Suprapubic skin (tissue), 3 donors: ENCODE measurements around the gene UBC.

ENCODE experiments used
- POLR2AphosphoS5 ChIP-seq, 3 donors: sonication (generic); formaldehyde crosslinking; IDR thresholded peaks; one replicate each; pipeline ENCODE4 v1.6.1; 2017; ENCODE audit warnings: antibody characterized with exemption in 3 of 3
- TF ChIP-seq, protein P1 (sequence below), 2 donors: fragments of 200-600 bp in 1 of 2; fragments of 450-650 bp in 1 of 2; sonication (generic) in 1 of 2; IDR thresholded peaks; one replicate each; pipeline ENCODE4 v1.5.1; 2016 to 2019; ENCODE audit warnings: antibody characterized with exemption in 2 of 2, mild to moderate bottlenecking in 1 of 2, moderate library complexity in 1 of 2

DNA sequence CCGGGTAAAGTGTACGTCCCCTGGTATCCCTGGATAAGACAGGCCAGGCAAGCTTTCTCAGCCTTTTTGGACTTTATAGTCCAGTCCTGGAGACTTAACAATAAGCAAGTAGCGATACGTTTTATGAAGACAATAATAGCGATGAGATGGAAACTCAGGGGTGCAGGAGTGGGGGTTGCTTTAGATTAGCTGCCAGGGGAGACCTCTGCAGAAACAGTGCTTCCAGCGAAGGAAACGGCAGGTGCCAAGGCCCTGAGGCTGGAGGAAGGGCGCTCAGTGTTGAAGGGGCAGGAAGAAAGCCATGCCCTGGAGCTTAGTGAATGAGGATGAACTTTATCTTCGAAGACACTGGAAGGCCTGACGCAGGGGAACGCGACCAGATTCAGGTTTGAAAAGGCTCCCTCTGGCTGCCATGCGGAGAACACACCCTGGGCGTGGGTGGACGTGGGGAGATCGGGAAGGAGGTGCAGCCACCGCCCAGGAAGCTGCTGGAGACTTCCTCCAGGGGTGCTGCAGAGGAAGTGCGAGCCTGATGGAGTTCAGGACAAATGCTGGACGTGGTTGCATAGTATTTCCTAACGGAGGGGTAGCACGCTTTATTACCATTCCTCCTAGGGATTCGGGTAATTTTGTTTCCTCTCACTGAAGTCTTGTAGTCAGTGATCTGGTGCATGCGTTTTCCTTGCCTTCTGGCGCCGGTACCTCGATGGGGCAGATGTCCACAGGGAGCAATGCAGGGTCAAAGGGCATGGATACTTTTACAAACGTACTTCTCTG, 26.1 kb upstream of the UBC start:
- peak in 2 of 3 donors; percentile 57 to 89 for TF ChIP-seq POLR2AphosphoS5 (IDR thresholded peaks at IDR 0.05)
- TF ChIP-seq, protein P1, sequence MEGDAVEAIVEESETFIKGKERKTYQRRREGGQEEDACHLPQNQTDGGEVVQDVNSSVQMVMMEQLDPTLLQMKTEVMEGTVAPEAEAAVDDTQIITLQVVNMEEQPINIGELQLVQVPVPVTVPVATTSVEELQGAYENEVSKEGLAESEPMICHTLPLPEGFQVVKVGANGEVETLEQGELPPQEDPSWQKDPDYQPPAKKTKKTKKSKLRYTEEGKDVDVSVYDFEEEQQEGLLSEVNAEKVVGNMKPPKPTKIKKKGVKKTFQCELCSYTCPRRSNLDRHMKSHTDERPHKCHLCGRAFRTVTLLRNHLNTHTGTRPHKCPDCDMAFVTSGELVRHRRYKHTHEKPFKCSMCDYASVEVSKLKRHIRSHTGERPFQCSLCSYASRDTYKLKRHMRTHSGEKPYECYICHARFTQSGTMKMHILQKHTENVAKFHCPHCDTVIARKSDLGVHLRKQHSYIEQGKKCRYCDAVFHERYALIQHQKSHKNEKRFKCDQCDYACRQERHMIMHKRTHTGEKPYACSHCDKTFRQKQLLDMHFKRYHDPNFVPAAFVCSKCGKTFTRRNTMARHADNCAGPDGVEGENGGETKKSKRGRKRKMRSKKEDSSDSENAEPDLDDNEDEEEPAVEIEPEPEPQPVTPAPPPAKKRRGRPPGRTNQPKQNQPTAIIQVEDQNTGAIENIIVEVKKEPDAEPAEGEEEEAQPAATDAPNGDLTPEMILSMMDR (IDR thresholded peaks at IDR 0.05) = peak; percentile 96
